SKM-1 (cell line): ENCODE data around the gene MAP6.
A peak's percentile ranks its signal among the peaks of the same experiment; 100 is the strongest.
"Not testable (repeated sequence)": the region's sequence is repeated elsewhere in the genome, so short reads cannot be mapped to it uniquely, and the experiment has no call there.

Experiments used
- DNase-seq: peaks from one replicate; lab custom pipeline; 2025; ENCODE audit not compliant: unreplicated experiment; lab: John Stamatoyannopoulos, UW

The MAP6 gene

DNA sequence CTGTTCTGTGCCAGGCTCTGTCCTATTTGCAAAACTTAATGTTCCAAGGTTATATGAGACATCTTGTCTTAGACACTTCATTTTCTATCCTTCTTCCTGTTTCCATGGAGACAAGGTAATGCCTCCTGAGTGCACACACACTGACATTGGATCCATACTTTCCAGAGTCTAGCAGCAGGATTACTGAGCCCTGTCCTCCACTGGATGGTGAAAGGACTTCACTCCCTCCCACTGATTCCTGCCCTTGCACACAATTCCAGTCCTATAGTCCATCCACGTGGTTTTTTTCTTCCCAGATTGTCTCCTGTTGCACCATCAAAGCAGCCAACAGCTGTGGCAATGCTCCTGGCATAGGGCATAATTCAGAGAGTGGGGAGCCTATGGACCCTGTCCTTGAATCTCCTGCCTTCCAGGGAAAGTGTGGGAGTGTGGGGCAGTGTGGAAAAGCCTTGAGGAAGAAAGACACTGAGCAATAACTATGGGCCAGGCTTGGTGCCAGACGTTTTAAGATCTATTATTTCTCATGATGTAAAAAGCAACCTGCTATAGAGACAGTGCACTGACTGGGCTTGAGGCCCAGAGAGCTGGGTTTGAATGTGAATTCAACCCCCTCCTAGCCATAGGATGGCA is 75.4 kb downstream of the MAP6 start:
- DNase-seq, result no peak

DNA sequence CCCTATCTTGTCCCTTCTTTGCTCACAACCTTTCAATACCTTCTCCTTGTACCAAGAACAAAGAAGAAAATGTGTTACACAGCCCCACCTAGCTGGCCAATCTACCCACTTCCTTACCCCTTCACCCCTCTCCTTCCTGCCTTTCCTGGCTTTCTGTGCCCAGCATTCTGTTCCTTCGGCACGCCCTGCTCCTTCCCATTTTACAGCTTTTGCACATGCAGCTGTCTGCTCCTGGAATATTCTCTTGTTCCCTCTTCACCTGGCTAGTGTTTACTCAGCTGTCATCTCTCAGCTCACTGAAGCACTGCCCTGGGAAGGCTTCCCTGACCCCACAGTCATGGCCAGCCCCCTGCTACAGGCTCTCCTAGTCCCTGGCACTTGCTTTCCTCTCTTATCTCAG is 76.1 kb downstream of the MAP6 start:
- DNase-seq, result no peak

DNA sequence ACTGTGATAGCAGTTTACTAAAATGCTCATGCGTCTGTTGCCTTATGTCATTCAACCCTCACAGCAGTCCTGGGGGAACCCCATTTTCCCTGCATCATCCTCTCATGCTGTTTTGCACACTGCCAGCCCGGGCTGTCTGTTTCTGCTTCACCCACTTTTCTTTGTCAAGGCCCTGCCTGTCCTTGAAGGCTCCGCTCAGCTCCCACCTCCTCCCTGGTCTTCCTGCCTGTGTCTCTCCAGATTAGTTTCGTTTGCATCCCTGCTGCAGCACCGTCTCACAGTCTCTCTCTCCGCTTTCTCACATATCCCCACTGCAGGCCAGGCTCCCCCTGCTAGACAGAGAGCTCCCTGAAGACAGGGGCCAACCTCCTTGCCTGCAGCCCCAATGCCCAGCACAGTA is 76.9 kb downstream of the MAP6 start:
- DNase-seq, result no peak

DNA sequence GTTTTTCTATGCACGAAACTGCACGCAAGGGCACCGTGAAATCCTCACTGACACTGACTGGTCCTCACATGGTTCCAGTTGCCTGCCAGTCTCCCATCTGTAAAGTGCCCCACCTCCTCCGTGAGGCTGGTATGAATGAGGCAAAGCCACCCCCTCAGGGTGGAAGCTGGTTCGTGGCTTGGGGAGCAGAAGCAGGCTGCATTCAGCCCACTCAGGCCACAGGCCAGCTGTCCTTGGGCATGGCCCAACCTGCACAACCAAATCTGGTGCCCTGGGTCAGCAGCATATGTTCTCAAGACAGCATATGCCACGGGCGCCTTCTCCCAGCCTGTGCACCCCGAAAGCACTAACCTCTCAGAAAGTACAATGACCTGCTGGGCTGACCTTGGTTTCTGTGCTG is 77.5 kb downstream of the MAP6 start:
- no peak for DNase-seq

DNA sequence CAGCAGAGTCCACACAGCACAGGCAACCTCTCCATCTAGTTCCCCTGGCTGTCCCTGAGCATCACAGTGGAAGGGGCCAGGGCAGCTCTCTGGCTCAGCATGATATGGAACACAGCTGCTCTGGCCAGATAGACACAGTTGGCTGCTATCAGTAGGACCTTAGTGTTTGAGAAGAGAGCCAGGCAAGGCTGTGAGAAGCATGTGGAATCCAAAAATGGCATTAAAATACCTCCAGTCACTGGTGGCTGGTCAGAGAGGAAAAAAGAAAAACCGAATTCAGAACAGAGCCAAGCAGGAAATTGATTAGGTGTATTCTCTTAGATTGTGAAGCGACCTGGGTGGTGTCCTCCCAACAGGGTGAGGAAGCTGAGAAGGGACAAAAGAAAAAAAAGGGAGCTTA is 78.9 kb downstream of the MAP6 start:
- no peak for DNase-seq

DNA sequence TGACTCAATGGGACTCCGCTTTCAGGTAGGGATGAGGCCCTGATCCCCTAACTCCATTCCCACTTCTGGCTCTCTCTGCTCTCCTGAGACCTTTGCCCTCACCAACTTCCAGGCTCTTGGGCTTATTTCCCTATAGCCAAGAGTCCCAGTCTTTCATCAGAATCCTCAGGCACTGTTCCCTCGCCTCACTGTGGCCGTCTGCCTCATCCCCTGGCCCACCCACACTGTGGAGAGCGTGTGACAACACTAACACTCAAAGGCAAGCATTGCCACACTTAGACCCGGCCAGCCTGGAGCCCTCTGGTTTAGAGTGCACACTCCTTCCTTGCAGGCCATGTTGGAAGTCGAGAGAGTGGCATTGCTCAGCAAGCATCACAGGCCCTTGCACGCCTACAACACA is 79.8 kb downstream of the MAP6 start:
- no peak for DNase-seq

DNA sequence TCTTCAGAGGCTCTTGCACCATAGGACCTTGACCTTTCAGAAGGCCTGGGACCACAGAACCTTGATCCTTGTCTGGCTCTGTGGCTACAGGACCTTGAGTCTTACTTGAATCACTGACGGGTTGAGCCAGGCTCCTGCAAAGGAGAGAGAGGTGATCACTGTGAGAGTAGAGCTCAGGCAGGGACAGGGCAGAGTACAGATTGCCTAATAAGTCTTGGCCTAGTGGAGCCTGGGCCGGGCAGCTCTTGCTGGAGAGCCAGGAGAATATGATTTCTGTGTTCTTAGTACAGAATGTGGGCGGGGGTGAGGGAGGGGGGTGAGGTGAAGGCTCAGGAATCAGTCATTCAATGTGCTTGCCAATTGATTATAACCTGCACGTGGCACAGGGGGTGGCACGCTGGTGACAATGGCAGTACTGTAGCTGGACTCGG is 80.8 kb downstream of the MAP6 start:
- no peak for DNase-seq

DNA sequence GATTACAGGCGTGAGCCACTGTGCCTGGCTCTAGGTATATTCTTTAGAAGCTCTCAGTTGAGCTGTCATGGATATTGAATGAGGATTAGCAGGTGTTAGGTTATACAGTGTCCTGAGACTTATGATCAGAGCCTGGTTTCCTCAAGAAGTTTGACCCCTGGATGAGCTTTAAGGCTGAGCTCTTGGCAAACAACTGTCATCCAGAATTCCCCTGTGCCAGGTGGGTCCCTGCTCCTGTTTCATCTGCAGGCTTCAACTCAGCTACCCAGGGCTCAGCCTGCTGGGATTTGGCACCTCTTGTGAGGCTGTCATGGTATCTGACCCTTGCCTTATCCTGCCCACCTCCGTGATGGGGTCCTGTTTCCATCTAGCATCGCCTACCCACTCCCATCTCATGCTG is 82.4 kb downstream of the MAP6 start:
- no peak for DNase-seq

DNA sequence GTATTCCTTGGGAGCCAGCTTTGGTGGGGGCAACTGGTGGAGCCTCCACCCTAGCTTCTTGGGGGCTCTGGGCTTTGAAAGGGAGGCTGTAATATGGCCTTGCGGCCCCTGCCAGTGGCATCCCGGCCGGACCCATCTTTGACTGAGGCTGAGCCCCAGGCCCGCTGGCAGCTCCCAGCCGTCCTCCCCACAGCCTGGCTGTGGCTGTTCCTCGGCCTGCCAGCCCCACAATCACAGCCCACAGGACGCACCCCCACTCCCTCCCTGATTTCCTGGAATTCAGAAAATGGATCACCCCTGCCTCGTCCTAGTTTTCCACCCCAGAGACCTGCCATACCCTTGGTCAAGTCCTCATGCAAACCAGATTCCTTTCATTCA is 83.6 kb downstream of the MAP6 start:
- no peak for DNase-seq

DNA sequence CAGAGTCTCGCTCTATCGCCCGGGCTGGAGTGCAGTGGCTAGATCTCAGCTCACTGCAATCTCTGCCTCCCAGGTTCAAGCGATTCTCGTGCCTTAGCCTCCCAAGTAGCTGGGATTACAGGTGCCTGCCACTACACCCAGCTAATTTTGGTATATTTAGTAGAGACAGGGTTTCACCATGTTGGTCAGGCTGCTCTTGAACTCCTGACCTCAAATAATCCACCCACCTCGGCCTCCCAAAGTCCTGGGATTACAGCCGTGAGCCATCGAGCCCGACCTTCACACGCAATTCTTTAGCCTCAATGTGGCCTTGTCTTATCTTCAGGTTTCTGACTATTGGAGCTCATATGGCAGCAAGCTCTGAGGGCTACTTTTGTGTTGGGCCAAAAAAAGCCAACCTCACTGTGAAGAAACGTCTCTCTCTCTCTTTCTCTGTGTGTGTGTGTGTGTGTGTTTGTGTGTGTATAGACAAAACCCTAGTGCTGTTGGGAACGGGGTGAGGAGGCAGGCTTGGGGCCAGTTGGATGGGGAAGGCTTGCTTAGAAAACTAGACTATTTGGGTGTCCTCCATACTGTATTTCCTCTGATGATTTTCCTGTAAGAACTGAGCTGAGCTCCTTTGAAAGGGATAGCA is 84.1 kb downstream of the MAP6 start:
- DNase-seq, result not testable (repeated sequence)

DNA sequence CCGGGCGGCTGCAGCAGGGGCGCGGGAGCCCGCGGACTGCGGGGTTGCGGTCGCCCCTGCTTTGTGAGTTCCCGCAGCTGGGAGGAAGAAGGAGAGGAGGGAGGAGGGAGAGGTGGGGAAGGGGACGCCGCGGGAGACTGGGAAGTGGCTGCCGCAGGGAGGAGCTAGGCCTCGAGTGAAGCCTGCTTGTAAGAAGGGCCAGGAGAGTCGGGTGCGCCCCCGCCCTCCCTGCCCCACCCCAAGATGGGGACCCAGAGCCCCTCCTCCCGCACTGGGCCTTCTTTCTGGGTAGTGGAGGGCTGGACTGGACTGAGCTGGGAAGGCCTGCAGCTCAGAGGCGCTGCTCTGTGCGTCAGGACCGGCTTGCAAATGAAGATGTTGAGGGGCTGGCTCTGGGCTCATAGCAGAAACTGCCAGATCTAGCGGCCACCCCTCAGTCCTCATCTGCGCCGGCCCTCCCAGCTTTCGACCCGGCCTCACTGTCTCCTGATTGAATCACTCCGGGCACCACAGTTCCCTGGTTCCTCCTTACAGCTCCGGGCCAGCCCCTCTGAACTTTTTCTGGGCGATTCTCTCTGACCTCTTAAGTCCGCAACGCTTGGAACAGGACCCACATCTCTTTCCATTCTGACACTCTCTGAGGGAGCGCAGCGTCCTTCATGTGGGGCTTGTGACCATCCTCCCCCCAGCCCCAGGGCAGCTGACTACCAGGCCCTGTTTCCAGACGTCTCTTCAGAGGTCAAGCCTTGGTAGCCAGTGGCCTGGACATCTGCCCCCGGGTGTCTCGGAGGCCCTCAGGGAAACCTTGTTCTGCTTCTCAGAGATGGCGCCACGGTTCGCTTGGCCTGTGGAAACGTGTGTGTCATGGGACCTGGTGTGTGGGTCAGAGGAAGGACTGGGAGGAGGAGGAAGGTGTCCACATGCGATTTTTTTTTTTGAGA is 84.8 kb downstream of the MAP6 start:
- DNase-seq, result no peak

DNA sequence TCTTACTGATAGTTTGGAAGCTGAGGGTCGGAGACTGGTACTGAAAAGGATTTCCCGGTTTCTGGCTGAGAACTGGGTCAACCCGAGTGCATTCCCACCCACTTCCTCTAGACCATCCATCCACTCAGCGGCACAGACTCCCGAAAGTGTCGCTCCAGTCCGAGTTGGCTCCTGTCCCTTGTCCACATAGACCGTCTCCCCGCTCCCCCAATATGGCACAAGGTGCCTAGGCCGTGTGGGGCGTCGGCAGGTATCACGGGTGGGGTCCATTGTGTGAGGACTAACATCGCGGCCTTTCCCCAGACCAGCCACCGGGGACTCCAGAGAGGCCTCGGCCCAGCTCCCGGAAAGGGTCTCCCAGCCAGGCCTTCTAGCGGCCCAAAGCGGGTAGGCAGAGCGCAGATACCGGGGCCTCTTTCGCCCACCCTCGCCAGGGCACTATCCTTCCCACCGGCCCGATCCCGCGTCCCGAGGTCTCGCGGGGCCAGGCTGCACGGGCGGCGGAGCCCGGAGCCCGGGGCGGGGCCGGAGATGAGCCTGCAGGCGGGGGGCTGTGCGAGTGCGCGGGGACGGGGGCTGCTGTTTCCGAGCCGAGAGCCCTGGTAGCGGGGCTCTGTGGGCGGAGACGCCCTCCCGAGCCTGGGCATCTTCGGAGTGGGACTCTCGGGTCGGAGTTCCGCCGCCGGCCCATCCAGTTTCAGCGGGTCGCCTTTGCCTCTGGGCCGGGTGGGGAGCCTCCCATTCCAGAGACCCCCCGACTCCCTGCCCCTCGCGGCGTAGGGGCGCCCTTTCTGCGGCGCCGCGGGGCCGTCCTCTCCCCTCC is 85.7 kb downstream of the MAP6 start:
- peak; percentile 33 for DNase-seq

DNA sequence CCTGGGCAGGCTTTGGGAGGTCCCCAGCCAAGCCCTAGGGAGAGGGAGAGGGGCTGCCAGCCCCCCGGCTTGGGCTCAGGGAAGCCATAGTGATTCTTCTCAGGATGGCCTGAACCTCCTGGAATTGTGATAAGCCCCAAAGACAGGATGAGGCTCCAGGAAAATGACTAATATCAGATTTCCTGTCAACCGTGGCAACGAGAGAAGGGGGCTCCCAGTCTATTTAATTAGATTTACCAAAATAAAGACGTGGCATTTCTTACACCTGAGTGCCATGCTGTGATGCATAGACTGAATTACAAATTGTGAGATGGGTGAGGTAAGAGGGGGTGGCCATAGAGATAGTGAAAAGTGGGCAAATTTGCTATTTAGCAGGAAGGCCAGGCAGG is 86.3 kb downstream of the MAP6 start:
- no peak for DNase-seq

DNA sequence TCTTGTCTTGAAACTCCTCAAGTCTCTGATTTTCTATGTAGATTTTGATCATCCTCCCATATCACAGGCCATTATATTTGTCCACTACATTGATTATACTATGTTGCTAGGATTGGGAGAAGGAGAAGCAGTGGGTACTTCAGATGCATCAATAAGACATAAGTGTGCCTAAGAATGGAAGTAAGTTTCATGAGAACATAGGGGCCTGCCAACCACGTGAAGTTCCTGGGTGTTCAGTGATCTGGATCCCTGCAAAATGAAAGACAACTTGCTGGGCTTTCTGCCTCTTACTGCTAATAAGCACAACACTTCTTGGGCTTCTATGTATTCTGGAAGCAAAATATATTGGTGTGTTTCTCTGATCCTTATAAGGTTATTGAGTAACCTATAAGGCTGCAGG is 89.0 kb downstream of the MAP6 start:
- no peak for DNase-seq

DNA sequence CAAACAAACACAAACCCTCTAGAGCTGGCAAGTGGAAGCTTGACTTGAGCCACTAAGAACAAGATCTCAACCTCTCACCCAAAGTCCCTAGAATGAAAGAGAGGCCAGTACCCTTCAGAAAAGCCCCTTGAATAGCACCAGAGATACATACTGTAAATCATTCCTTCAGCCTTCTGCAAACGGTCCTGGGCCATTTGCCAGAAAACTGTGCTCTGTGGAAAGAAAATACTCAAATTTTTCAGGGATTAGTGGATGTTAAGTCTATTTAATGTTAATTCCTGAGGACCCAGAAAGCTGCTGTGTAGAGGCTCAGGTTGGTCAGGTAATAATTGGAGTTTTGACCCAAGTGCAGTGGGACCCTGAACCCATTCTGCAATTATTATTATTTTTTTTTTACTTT is 89.9 kb downstream of the MAP6 start:
- DNase-seq, result no peak

DNA sequence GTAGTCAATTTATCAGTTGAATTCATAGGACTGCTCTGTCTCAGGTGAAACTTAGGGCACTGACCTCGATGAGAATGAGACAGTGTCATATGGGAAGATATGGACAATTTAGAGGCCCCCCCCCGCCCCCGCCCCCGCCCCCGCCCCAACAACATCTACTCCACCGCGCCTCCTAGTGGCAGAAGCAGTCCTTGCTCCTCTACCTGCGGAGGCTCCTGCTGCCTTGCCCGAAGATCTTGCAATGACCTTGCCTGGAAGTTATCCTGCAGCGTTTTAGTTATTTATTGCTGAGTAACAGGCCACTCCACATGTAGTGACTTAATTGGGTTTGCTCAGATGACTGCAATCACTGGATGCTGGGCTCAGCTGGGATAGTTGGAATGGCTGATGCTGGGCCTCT is 91.6 kb downstream of the MAP6 start:
- no peak for DNase-seq

DNA sequence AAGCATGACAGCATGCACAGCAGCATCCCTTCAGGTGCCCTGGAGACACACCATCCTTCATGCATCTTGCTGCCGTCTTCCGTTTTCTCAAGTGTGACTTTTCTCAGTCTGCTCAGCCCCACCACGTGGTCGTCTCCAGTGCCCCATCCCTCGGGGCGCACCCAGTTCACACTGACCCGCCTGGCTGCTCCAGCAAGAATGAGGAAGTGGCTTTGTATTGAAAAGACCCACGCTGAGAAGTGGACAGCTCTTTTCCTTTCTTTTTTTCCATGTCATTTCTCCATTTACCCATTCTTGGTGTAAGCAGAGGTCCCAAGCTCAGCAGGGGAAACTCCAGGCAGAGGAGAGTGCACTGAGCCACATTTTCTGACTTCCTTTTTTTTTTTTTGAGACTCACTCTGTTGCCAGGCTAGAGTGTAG is 92.3 kb downstream of the MAP6 start:
- peak; percentile 70 for DNase-seq

DNA sequence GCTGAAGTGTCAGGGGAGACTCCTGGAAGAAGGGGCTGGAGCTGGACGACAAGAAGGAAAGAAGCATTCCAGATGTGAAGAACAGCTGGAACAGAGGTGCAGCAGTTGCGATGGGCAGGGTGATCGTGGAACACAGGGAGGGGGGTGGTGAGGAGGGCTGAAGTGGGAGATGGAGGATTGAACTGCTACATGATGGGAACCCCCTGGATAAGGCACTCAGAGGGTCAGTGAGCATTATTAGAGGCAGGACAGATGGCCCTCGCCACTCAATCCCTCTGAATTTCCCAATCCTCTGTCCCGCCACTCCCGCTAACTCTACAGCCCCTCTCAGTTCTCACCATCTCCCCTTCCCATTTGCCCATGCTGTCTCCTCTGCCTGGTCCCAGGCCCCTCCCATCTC is 92.8 kb downstream of the MAP6 start:
- DNase-seq, result no peak

DNA sequence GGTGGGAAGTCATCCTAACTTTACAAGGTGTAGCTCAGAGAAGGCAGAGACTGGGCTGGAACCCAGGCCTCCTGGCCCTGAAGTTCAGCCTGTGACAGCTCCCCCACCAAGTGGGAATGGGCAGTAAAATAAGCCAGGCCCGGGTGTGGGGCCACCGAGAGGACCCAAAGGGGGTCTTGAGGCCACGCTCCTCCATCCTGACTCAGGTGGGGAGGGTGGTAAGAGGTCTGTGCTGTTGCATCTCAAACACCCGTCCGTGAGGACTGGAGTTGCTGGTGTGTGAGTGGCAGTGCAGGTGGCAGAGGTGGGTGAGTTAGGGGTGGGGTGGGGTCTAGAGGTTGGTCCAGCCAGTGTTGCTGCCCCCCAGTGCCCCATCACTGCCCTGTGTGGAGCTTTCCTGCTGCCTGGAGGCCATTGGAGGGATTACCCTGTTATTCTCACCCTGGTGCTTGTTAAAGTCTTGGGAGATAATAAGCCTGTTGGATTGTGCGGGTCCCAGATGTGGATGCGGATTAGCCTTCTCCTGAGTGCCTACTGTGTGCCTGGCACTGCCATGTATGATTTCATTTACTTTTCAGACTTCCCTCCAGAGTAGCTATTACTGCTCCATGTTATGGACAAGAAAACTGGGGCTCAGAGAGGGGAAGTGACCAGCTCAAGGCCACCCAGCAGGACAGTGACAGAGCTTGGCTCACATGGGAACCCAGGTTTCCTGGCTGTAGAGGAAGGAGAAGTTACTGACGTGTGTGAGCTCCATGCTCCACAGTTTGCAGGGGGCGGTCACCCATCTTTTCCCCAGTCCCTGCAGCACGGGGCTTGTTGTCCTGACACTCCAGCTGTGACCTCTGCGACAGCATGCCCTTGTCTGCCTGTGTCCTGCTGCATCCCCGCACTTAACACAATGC is 93.9 kb downstream of the MAP6 start:
- DNase-seq, result no peak

DNA sequence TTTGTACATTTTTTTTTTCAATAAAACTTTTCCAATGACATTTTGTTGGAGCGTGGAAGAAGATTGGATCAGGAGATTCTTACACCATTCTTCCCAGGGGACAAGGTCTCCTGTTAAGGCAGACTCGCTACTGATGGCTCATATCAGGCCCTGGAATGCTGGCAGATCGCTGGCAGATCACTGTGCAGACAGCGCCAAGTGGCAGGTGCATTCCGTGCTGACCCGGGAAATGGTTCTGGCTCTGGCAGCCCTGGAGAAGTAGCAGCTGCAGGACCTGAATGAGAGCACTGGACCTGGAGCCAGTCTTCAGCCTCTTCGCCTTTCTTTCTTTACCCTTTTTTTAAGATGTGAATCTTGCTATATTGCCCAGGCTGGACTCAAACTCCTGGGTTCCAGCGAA is 96.1 kb downstream of the MAP6 start:
- no peak for DNase-seq
